ENCODE measurements around the gene SH3TC1. TPM values are rescaled to one million over a fixed set of nuclear protein-coding genes. Genes with fewer than 3 reads are reported as not detected.

The SH3TC1 gene
- total RNA-seq, 1 donor from 2014 or later: 0.70 TPM

DNA sequence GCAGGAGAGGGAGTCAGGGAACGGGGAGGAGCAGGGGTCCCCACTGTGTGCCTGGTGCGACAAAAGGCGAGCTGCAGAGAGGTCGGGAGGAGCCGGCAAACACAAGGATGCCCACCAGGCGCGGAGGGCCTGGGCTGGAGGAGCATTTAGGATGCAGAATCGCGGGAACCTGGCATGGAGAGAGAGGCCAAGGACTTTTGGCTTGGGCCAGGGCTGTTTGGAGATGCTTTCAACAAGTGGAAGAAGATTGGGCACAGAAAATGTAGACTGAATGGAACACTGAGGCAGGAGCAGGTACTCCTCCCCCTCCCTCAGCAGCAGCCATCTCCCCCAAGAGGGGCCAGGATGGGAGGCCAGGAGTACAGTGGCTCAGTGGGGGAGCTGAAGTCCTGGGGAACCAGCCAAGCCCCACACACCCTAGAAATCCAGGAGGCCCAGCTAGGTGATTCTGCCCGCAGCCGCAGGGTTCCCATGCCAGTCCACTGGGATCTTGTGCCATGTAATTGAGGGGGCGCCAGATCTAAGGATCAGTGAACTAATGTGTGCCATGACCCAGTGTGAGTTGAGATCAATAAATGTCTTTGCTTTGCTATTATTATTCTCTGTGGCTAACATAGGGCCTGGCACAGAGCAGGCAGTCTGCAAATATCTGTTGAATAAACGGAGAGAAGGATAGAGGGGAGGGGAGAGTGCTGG, 39.4 kb upstream of the SH3TC1 start:
- Mint-ChIP-seq H3K9me3 (ENCODE audit: unreplicated experiment) (no peaks in the 10 kb centered on the region), H3K36me3 (ENCODE audit: unreplicated experiment) (peaks cover 3% of the 10 kb centered on the region), H3K27me3 (ENCODE audit: unreplicated experiment) (peaks cover 22% of the 10 kb centered on the region), H3K4me3 (ENCODE audit: unreplicated experiment) (peak overlapping the region; percentile 99), H3K4me1 (ENCODE audit: unreplicated experiment) (peaks cover 9% of the 10 kb centered on the region), H3K27ac (ENCODE audit: unreplicated experiment) (no peak overlapping the region)
- no peak for DNase-seq (ENCODE audit: extremely low spot score, unreplicated experiment)
- TF ChIP-seq, protein P1, sequence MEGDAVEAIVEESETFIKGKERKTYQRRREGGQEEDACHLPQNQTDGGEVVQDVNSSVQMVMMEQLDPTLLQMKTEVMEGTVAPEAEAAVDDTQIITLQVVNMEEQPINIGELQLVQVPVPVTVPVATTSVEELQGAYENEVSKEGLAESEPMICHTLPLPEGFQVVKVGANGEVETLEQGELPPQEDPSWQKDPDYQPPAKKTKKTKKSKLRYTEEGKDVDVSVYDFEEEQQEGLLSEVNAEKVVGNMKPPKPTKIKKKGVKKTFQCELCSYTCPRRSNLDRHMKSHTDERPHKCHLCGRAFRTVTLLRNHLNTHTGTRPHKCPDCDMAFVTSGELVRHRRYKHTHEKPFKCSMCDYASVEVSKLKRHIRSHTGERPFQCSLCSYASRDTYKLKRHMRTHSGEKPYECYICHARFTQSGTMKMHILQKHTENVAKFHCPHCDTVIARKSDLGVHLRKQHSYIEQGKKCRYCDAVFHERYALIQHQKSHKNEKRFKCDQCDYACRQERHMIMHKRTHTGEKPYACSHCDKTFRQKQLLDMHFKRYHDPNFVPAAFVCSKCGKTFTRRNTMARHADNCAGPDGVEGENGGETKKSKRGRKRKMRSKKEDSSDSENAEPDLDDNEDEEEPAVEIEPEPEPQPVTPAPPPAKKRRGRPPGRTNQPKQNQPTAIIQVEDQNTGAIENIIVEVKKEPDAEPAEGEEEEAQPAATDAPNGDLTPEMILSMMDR (IDR thresholded peaks at IDR 0.05): no peak

DNA sequence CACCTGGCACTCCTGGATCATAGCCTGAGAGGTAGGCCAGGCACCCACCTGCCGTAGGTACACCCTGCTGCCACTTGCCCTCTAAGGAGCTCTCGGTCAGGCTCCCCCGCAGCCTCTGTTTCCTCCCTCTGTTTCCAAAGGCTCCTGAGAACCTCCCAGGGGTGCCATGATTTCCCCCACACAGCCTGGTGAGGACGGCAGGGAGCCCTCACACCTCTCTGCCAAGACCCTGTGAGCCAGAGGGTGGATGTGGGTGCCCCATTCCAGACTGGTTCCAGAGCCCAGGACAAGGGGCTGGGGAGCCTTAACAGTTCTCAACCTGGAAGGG, 38.9 kb upstream of the SH3TC1 start:
- Mint-ChIP-seq H3K4me1 (ENCODE audit: unreplicated experiment) (peaks cover 9% of the 10 kb centered on the region), H3K4me3 (ENCODE audit: unreplicated experiment) (peak overlapping the region; percentile 29), H3K9me3 (ENCODE audit: unreplicated experiment) (no peaks in the 10 kb centered on the region), H3K27ac (ENCODE audit: unreplicated experiment) (no peak overlapping the region), H3K36me3 (ENCODE audit: unreplicated experiment) (peaks cover 3% of the 10 kb centered on the region), H3K27me3 (ENCODE audit: unreplicated experiment) (peaks cover 26% of the 10 kb centered on the region)
- no peak for DNase-seq (ENCODE audit: extremely low spot score, unreplicated experiment)
- TF ChIP-seq, protein P1 (IDR thresholded peaks at IDR 0.05): no peak

DNA sequence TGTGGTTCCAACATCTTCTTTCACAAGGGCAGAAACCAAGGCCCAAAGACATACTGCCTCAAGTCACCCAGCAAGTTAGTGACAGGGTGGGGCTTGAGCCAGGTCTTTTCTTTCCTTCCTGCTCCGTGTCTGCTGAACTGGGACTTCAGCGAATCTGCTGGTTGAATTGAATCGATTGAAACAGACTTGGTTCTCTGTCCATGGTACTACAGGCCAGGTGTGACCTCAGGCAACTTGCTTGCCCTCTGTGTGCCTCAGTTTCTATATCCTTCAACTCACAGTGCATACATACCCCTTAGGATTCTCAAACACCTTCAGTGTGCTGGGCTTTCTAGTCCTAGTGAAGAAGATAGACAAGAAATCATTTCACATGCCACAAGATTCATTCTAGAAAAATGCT, 38.5 kb upstream of the SH3TC1 start:
- Mint-ChIP-seq H3K9me3 (ENCODE audit: unreplicated experiment) (no peaks in the 10 kb centered on the region), H3K4me3 (ENCODE audit: unreplicated experiment) (peak overlapping the region; percentile 30), H3K4me1 (ENCODE audit: unreplicated experiment) (peaks cover 9% of the 10 kb centered on the region), H3K36me3 (ENCODE audit: unreplicated experiment) (peaks cover 3% of the 10 kb centered on the region), H3K27me3 (ENCODE audit: unreplicated experiment) (peaks cover 24% of the 10 kb centered on the region), H3K27ac (ENCODE audit: unreplicated experiment) (no peak overlapping the region)
- TF ChIP-seq, protein P1 (IDR thresholded peaks at IDR 0.05): no peak
- DNase-seq (ENCODE audit: extremely low spot score, unreplicated experiment): no peak

DNA sequence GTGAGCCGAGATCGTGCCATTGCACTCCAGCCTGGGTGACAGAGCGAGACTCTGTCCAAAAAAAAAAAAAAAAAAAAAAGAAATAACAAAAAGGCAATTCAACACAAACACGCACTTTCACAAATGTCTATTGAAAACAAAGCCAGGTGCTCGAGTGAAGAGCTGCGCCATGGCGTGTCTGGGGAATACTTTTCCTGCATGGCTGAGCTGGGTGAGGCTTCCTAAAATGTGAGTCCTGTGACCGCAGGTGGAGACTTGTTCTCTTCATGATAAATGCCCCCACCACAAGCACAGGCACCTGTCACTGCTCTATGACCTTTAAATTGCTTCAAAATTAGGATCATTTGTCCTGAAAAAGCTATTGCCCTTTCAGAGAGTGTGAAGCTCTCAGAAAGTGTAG, 36.5 kb upstream of the SH3TC1 start:
- H3K4me3 Mint-ChIP-seq (ENCODE audit: unreplicated experiment): no peak overlapping the region
- H3K4me1 Mint-ChIP-seq (ENCODE audit: unreplicated experiment): peaks cover 9% of the 10 kb centered on the region
- peaks cover 3% of the 10 kb centered on the region for H3K36me3 Mint-ChIP-seq (ENCODE audit: unreplicated experiment)
- TF ChIP-seq, protein P1 (IDR thresholded peaks at IDR 0.05): no peak
- DNase-seq (ENCODE audit: extremely low spot score, unreplicated experiment): no peak
- H3K27me3 Mint-ChIP-seq (ENCODE audit: unreplicated experiment): peaks cover 26% of the 10 kb centered on the region
- H3K27ac Mint-ChIP-seq (ENCODE audit: unreplicated experiment): no peak overlapping the region
- no peaks in the 10 kb centered on the region for H3K9me3 Mint-ChIP-seq (ENCODE audit: unreplicated experiment)

DNA sequence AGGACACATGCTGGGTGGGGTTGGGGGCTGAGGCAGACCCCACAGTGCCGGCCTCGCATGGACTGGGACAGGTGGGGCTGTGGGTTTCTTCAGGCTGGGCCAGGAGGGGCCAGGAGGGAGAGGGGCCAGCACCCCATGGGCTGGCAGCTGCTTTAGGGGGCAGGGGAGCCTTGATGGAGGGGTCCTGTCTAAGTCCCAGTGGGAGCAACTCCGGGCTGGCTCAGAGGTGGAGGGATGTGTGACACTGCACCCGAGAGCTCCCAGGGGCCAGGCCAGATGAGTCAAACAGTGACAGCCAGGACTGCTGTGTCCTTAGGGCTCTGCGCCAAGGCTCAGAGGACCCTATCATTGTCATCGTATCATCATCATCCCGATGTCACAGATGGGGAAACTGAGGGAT, 36.1 kb upstream of the SH3TC1 start:
- TF ChIP-seq, protein P1 (IDR thresholded peaks at IDR 0.05): no peak
- H3K27me3 Mint-ChIP-seq (ENCODE audit: unreplicated experiment): peaks cover 26% of the 10 kb centered on the region
- no peak overlapping the region for H3K27ac Mint-ChIP-seq (ENCODE audit: unreplicated experiment)
- peaks cover 9% of the 10 kb centered on the region for H3K4me1 Mint-ChIP-seq (ENCODE audit: unreplicated experiment)
- peaks cover 3% of the 10 kb centered on the region for H3K36me3 Mint-ChIP-seq (ENCODE audit: unreplicated experiment)
- DNase-seq (ENCODE audit: extremely low spot score, unreplicated experiment): no peak
- H3K4me3 Mint-ChIP-seq (ENCODE audit: unreplicated experiment): no peak overlapping the region
- no peaks in the 10 kb centered on the region for H3K9me3 Mint-ChIP-seq (ENCODE audit: unreplicated experiment)
